ENCODE measurements around the gene ZMAT1. TPM values are rescaled to one million over a fixed set of nuclear protein-coding genes. Genes with fewer than 3 reads are reported as not detected.

ZMAT1 gene
- total and polyA plus RNA-seq, 2 donors (not counting 3 experiments of a cell fraction or from before 2014, with no cell fraction given): 2.4 to 4.3 TPM

DNA sequence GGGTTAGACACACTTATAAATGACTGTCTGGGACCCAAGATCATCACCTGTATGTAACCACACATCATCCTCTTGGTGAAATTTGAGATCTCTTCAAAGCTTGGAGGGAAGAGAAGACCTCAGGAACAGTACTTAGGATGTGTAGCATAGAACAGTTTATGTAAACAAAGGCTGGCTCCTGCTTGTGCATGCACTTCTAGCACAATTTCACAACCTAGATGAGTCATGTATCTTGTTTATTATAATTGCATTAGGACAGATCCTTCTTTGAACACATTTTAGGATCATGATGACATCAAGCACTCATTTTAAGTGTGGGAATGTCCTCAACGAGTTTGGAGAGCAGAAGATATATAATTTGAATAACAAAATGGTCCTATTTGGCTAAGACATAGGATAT lies 26.3 kb upstream of the ZMAT1 start:
- H3K9ac ChIP-seq (replicated peaks; ENCODE audit: extremely low read depth, insufficient read depth, low read length): no peak overlapping the region
- no peaks in the 10 kb centered on the region for H4K20me1 ChIP-seq (replicated peaks; ENCODE audit: control insufficient read depth, extremely low read depth, insufficient read depth, low read length)
- ChIA-PET CTCF (no interaction called here), POLR2A (no interaction called here)
- no peaks in the 10 kb centered on the region for H3K36me3 ChIP-seq (ENCODE audit: control insufficient read depth in 2 of 2, extremely low read depth in 1 of 2, insufficient read depth in 2 of 2, low read length in 2 of 2)
- dilution Hi-C loops (cut with MboI; ENCODE audit: extremely low pct_ligation_motif_present, low sequenced_read_pairs): no loop called here
- no peak for FAIRE-seq
- no peak overlapping the region for H2AFZ ChIP-seq (ENCODE audit: low read depth, low read length)
- BruUV-seq (replicated peaks): no TSS peak
- no peak overlapping the region for H3K4me2 ChIP-seq (ENCODE audit: insufficient read depth, low read length)
- H3K4me3 ChIP-seq (replicated peaks in 1 of 3; ENCODE audit: insufficient read depth in 1 of 3, low read depth in 1 of 3, low read length in 3 of 3): no peak overlapping the region
- no peaks in the 10 kb centered on the region for H3K79me2 ChIP-seq (ENCODE audit: control insufficient read depth, insufficient read depth, low read length)
- H3K9me1 ChIP-seq (replicated peaks; ENCODE audit: control insufficient read depth, extremely low read depth, insufficient read depth, low read length): no peaks in the 10 kb centered on the region
- TF ChIP-seq FOS (IDR thresholded peaks at IDR 0.05; ENCODE audit: borderline replicate concordance, insufficient read depth, low read length) (no peak), MYC (IDR thresholded peaks at IDR 0.05; ENCODE audit: low read depth, low read length) (no peak), EZH2 (IDR thresholded peaks at IDR 0.05; ENCODE audit: borderline replicate concordance, low read depth, low read length, severe bottlenecking) (no peak), GATA2 (IDR thresholded peaks at IDR 0.05; ENCODE audit: insufficient read depth, insufficient read length, low read depth, low read length) (no peak), CTCF (IDR thresholded peaks at IDR 0.05; ENCODE audit: extremely low read depth in 1 of 2, insufficient read depth in 1 of 2, low read depth in 1 of 2, low read length in 2 of 2) (no peak), POLR2A (IDR thresholded peaks at IDR 0.05; ENCODE audit: low read depth, low read length) (no peak), POLR2AphosphoS5 (IDR thresholded peaks at IDR 0.05; ENCODE audit: insufficient read depth, low read depth, low read length) (no peak), JUN (IDR thresholded peaks at IDR 0.05; ENCODE audit: borderline replicate concordance, insufficient read depth, insufficient read length, low read depth) (no peak)
- TF ChIP-seq, protein P1, sequence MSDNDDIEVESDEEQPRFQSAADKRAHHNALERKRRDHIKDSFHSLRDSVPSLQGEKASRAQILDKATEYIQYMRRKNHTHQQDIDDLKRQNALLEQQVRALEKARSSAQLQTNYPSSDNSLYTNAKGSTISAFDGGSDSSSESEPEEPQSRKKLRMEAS (IDR thresholded peaks at IDR 0.05; ENCODE audit: insufficient read depth, insufficient read length): no peak
- no peaks in the 10 kb centered on the region for H3K9me3 ChIP-seq (replicated peaks; ENCODE audit: control insufficient read depth, insufficient read depth, low read length)
- intact Hi-C loops (cut with micrococcal nuclease): no loop called here
- no peak overlapping the region for H3K27ac ChIP-seq (ENCODE audit: insufficient read depth, low read depth, low read length)
- no peaks in the 10 kb centered on the region for H3K4me1 ChIP-seq (ENCODE audit: control insufficient read depth, extremely low read depth, insufficient read depth, low read length)
- H3K27me3 ChIP-seq (ENCODE audit: control insufficient read depth in 2 of 2, insufficient read depth in 2 of 2, low read length in 2 of 2): no peaks in the 10 kb centered on the region
- no peak for DNase-seq (ENCODE audit: low read depth, low spot score)

All from endothelial cell of umbilical vein (primary cell).